Effector memory CD8-positive, alpha-beta T cell (primary cell): ENCODE data around the gene DRC1.
"Not testable (repeated sequence)": the region's sequence is repeated elsewhere in the genome, so short reads cannot be mapped to it uniquely, and the experiment has no call there.

Experiments used
- ATAC-seq: fragments of 150-1000 bp; cut with Tn5 transposase; replicated peaks from 2 replicates; pipeline ENCODE4 v1.10.0; 2021; ENCODE audit warnings: mild to moderate bottlenecking, moderate library complexity
- DNase-seq, 3 experiments: peaks; one replicate each; pipeline ENCODE4 v3.0.0; 2021
- H3K27ac Mint-ChIP-seq, 2 donors: one replicate each; pipeline ENCODE4 v1.8.0; 2022; ENCODE audit warnings: mild to moderate bottlenecking in 2 of 2, mixed read lengths in 2 of 2, moderate library complexity in 2 of 2
- H3K27me3 Mint-ChIP-seq, 2 donors: one replicate each; pipeline ENCODE4 v1.8.0; 2022; ENCODE audit warnings: mixed read lengths in 2 of 2
- H3K36me3 Mint-ChIP-seq: one replicate; pipeline ENCODE4 v1.8.0; 2022; ENCODE audit warnings: mild to moderate bottlenecking, moderate library complexity, mixed read lengths; ENCODE audit not compliant: insufficient read depth
- H3K4me1 Mint-ChIP-seq, 2 donors: one replicate each; pipeline ENCODE4 v1.8.0; 2022; ENCODE audit warnings: low read depth in 2 of 2, mixed read lengths in 2 of 2
- H3K4me3 Mint-ChIP-seq, 2 donors: one replicate each; pipeline ENCODE4 v1.8.0; 2022; ENCODE audit warnings: mild to moderate bottlenecking in 2 of 2, mixed read lengths in 2 of 2, moderate library complexity in 2 of 2
- H3K9me3 Mint-ChIP-seq, 2 donors: one replicate each; pipeline ENCODE4 v1.8.0; 2022; ENCODE audit warnings: mixed read lengths in 2 of 2

DRC1 gene

DNA sequence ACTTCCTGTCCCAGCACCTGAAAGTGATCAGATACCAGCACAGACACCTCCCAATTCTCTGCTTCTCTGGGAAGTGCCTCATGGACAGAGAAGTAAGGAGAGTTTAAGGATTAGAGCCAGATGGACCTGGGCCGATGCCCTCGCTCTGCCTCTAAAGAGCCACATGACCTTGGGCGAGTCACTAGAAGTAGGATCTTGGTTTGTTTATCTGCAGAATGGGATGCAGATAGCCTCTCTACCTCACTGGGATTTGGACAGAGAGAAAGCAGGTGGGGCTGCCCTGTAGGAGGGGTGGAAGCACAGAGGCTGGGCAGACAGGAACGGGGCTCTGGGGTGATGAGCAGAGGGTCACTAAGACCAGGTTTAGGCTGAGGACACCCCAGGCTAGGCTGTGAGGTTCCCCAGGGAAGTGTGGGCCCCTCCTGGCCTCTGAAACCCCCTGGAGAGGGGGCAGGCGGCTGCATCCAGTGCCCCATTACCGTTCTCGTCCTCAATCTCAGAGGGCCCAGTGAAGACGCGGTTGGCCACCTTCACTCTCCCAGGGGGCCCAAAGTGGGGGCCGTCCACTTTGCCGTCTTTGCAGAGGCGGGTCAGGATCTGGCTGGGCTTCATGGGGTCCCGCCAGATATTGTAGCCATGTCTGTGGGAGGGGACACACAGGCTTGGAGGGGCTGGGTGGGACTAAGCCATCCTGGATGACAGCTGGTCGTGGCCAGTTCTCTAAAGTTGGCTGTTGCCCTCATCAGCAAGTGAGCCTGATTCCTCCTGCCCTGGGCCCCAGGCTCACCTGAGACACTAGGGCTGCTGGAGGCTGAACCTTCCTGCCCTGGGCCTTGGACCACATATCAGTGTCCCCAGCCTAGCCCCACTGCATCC lies 62.9 kb downstream of the DRC1 start:
- no peaks in the 10 kb centered on the region for H3K4me1 Mint-ChIP-seq
- H3K9me3 Mint-ChIP-seq: peaks cover 0 to under 1% of the 10 kb centered on the region in 2 donors
- no peak overlapping the region for H3K27ac Mint-ChIP-seq
- ATAC-seq: no peak
- no peaks in the 10 kb centered on the region for H3K36me3 Mint-ChIP-seq
- no peak for DNase-seq
- H3K27me3 Mint-ChIP-seq: no peaks in the 10 kb centered on the region
- H3K4me3 Mint-ChIP-seq: no peak overlapping the region

DNA sequence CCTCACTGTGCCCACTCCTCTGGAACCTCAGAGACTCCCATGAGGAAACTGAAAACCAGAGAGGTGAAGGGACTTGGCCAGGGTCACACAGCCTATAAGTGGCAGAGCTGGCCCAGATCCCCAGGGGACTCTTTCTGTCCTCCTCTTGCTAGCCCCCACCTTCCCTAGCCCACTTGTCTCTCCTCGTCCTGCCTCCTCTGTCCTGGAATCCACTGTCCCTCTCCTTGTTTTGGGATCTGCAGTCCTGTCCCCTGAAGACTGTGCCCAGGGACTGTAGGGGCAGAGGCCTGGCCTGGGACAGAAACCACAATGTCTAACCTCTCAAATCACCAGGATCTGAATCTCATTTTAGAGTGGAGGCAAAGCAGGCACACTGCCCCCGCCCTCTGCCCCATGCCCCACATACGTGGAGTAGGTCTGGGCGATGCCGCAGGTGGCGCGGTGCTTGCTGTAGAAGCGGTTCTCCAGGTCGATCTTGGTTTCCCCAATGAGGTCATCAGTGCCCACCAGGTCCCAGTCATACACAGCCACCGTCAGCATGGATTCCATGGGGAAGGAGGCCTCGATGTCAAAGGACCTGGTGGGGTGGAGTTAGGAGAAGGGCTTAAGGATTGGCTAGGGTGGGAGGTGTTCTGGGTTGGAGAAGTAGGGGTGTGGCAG lies 63.7 kb downstream of the DRC1 start:
- no peak overlapping the region for H3K4me3 Mint-ChIP-seq
- ATAC-seq (no peak), DNase-seq (no peak)
- H3K27me3 Mint-ChIP-seq: no peaks in the 10 kb centered on the region
- no peaks in the 10 kb centered on the region for H3K36me3 Mint-ChIP-seq
- H3K9me3 Mint-ChIP-seq: peaks cover 0 to 8% of the 10 kb centered on the region in 2 donors
- no peak overlapping the region for H3K27ac Mint-ChIP-seq
- no peaks in the 10 kb centered on the region for H3K4me1 Mint-ChIP-seq

DNA sequence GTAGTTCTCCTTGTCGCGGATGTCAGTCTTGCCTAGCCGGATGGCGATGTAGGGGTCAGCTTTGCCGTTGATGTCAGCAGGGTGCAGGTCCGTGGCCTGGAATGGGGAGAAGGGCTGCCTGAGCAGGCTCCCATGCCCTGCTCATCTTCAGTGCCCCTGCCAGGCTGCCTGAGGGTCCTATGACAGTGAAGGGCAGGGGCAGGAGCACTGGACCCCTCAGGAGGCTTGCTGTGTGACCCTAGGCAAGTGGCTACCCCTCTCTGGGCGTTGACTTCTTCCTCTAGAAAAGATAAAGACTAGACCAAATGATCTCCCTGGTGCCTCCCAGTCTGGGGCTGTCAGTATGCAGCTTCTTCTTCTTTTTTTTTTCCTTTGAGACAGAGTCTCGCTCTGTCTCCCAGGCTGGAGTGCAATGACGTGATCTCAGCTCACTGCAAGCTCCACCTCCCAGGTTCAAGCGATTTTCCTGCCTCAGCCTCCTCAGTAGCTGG lies 64.3 kb downstream of the DRC1 start:
- Mint-ChIP-seq H3K27me3 (no peaks in the 10 kb centered on the region), H3K4me3 (no peak overlapping the region), H3K9me3 (peaks cover 0 to 9% of the 10 kb centered on the region in 2 donors), H3K4me1 (no peaks in the 10 kb centered on the region), H3K36me3 (no peaks in the 10 kb centered on the region), H3K27ac (no peak overlapping the region)
- no peak for ATAC-seq
- no peak for DNase-seq

DNA sequence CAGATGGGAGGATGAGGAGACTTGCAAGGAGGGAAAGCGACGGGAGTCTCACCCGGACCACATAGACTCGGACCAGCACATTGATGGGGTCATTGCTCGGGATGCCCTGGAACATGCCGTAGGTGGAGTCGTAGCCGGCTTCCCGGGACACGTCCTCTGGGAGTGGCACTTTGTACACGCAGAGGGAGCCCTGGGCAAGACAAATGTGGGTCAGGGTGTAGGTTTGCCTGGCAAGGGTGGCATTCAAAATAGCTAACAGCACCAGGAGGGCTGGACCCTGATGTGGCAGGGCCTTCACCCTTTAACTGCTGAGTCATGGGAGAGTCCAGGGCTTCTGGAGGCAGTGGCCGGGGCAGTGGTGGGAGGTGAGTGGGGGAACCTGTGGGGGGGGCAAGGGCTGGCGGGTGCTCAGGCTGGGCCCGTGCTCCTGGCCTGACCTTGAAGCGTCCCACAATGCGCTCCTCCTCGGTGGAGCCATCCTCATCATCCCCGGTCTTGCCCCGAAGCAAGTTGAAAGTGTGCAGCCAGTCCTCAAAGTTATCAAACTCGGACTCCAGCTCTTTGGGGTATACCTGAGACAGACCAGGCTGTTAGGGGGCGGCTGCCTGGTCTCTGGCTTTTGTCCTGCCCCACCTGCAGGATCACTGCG lies 65.1 kb downstream of the DRC1 start:
- no peak overlapping the region for H3K27ac Mint-ChIP-seq
- ATAC-seq (no peak), DNase-seq (no peak)
- no peaks in the 10 kb centered on the region for H3K27me3 Mint-ChIP-seq
- H3K9me3 Mint-ChIP-seq: peaks cover 0 to 11% of the 10 kb centered on the region in 2 donors
- no peaks in the 10 kb centered on the region for H3K36me3 Mint-ChIP-seq
- H3K4me3 Mint-ChIP-seq: no peak overlapping the region
- no peaks in the 10 kb centered on the region for H3K4me1 Mint-ChIP-seq

DNA sequence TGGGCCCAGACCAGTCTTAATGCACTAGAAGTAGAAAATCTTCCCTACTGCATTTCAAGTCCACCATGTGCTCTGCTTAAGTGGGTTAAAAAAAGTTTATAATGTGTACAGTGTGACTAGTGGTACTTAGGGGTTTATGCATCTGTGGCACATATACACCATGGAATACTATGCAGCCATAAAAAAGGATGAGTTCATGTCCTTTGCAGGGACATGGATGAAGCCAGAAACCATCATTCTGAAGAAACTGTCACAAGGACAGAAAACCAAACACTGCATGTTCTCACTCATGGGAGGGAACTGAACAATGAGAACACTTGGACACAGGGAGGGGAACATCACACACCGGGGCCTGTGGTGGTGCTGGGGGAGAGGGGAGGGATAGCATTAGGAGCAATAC lies 66.8 kb downstream of the DRC1 start:
- peaks cover 0 to 15% of the 10 kb centered on the region in 2 donors for H3K9me3 Mint-ChIP-seq
- not testable (repeated sequence) for H3K27ac Mint-ChIP-seq, H3K4me1 Mint-ChIP-seq

DNA sequence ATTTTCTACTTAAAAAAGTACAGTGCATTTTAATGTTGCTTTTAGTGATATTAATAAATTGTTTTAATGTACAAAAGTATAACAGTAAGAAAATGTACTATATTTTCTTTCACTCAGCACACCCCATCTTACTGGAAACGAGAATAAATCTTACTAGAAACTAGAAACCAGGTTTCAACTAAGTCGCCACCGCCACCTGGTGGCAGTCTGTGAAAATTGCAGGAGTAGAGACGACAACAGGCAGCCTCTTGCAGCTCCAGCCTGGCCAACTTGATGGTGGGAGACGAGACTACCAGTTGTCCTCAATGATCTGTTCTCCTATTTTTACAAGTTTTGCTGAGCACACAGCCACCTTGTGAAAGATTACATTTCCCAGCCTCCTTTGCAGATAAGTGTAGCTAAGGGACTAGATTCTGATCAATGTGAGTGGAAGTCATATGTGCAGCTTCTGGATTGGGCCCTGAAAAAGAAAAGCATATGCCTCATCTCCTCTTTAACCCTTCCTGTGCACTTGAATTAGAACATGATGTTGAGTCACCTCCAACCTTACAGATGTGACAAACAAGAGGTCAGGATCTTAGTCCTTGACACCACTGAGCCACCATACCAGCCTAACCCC lies 67.5 kb downstream of the DRC1 start:
- H3K36me3 Mint-ChIP-seq: no peaks in the 10 kb centered on the region
- ATAC-seq: no peak
- no peaks in the 10 kb centered on the region for H3K27me3 Mint-ChIP-seq
- no peak overlapping the region for H3K4me3 Mint-ChIP-seq
- peak in 2 of 3 experiments; percentile 9 to 24 for DNase-seq
- H3K4me1 Mint-ChIP-seq: no peaks in the 10 kb centered on the region
- H3K27ac Mint-ChIP-seq: no peak overlapping the region
- peaks cover 0 to 15% of the 10 kb centered on the region in 2 donors for H3K9me3 Mint-ChIP-seq

More for the DNA sequence above, 66.8 kb downstream of the DRC1 start:
- H3K27me3 Mint-ChIP-seq, H3K4me3 Mint-ChIP-seq, ATAC-seq, DNase-seq, H3K36me3 Mint-ChIP-seq: not testable (repeated sequence)

DNA sequence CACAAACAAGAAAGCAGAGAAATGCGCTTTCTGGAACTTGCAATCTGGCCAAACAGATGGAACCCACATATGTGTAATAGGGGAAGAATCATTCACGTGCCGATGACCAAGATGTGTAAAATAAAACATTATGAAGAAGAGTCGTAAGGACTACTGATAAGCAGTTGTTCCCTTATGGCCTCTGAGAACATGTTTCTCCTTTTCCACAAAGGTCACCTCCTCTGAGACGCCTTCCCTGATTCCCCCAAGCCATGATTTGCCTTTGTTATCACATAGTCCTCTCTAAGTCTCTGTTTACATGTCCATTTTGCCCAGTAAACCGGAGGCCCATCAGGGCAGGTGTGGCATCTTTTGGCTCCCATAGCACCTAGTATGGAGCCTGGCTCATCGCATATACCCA lies 68.2 kb downstream of the DRC1 start:
- Mint-ChIP-seq H3K27me3 (no peaks in the 10 kb centered on the region), H3K4me3 (no peak overlapping the region), H3K9me3 (peaks cover 0 to 15% of the 10 kb centered on the region in 2 donors), H3K27ac (no peak overlapping the region), H3K36me3 (no peaks in the 10 kb centered on the region), H3K4me1 (no peaks in the 10 kb centered on the region)
- ATAC-seq: no peak
- DNase-seq: no peak

DNA sequence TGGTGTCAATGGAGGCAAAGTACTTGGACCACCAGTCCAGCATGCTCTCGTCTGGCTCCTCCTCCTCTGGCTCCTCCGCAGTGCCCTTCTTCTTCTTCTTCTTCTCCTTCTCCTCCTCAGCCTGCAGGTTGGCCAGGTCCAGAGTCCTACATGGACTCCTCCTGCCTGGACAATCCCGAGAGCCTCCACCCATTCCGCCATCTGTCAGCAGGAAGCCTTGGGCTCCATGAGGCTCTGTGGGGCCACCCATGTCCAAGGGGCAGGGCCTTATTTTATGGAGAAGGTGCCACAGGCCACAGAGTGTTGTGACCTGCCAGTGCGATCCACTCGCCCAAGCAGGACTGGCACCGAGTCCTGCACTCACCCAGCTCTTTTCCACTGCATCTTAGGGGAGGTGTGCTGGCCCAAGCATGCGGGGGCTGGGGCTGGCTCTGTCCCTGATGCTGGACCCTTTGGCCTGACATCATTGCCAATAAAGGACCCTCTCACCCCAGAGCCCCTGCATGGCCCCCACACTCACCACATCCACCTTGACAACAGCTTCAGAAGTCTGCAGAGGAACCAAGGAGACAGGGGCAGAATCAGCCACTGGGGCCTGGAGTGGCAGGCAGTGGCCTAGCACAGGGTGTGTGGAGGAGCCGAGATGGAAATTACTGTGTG lies 69.0 kb downstream of the DRC1 start:
- Mint-ChIP-seq H3K9me3 (peaks cover 0 to 15% of the 10 kb centered on the region in 2 donors), H3K27me3 (no peaks in the 10 kb centered on the region), H3K4me3 (no peak overlapping the region), H3K27ac (no peak overlapping the region), H3K4me1 (no peaks in the 10 kb centered on the region), H3K36me3 (peaks cover 2% of the 10 kb centered on the region)
- no peak for ATAC-seq
- DNase-seq: no peak

DNA sequence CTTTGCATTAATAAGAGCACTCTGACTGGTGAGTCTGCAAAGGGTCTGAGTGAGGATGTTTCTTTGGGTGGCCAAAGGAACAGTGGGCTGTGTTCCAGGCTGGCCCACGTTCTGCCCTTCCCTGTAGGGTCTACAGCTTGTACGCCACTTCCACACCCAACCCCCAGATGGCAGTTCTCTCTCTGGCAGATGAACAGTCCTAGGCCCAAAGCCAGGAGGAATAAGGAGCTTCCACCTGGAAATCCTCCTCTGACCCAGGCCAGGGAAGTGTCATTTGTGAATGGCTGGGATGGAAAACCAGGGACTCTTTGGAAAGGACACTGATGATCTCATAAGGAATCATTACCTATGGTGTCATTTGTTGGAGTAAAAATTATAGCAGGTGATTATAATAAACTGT lies 69.6 kb downstream of the DRC1 start:
- H3K27me3 Mint-ChIP-seq: no peaks in the 10 kb centered on the region
- ATAC-seq (no peak), DNase-seq (no peak)
- no peaks in the 10 kb centered on the region for H3K4me1 Mint-ChIP-seq
- no peak overlapping the region for H3K27ac Mint-ChIP-seq
- no peak overlapping the region for H3K4me3 Mint-ChIP-seq
- H3K9me3 Mint-ChIP-seq: peaks cover 0 to 15% of the 10 kb centered on the region in 2 donors
- peaks cover 4% of the 10 kb centered on the region for H3K36me3 Mint-ChIP-seq

DNA sequence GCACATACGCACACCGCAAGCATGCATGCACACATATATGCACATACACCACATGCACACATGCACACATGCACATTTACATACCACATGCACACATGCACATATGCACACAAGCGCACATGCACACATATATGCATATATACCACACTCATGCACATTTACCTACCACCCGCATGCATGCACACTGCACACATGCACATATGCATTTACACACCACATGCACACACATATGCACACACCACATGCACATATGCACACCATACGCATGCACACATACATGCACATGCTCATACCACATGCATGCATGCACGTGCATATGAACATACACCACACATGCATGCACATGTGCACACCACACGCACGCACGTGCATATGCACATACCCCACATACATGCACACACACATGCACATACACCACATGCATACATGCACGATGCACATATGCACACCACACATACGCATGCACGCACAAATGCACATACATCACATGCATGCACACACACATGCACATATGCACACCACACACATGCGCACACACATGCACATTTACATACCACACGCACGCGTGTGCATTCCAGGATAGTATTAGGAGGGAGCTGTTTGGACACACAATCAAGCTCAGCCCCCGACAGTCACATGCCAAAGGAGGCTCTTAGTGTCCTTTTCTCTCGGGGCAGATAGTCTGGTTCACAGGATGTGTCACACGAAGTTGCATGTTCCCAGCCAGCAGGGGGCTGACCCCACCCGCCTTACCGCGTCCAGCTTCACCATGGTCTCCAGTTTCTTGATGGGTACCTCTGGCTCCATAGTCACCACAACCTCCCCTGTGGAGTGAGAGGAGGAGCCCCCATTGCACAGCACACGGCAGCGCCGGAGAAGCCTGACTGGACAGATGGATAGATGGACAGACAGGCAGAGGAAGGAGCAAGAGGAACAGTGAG lies 70.3 kb downstream of the DRC1 start:
- H3K27ac Mint-ChIP-seq: no peak overlapping the region
- H3K9me3 Mint-ChIP-seq: peaks cover 0 to 15% of the 10 kb centered on the region in 2 donors
- no peak for ATAC-seq
- no peaks in the 10 kb centered on the region for H3K4me1 Mint-ChIP-seq
- peaks cover 4% of the 10 kb centered on the region for H3K36me3 Mint-ChIP-seq
- H3K27me3 Mint-ChIP-seq: no peaks in the 10 kb centered on the region
- no peak for DNase-seq
- no peak overlapping the region for H3K4me3 Mint-ChIP-seq

DNA sequence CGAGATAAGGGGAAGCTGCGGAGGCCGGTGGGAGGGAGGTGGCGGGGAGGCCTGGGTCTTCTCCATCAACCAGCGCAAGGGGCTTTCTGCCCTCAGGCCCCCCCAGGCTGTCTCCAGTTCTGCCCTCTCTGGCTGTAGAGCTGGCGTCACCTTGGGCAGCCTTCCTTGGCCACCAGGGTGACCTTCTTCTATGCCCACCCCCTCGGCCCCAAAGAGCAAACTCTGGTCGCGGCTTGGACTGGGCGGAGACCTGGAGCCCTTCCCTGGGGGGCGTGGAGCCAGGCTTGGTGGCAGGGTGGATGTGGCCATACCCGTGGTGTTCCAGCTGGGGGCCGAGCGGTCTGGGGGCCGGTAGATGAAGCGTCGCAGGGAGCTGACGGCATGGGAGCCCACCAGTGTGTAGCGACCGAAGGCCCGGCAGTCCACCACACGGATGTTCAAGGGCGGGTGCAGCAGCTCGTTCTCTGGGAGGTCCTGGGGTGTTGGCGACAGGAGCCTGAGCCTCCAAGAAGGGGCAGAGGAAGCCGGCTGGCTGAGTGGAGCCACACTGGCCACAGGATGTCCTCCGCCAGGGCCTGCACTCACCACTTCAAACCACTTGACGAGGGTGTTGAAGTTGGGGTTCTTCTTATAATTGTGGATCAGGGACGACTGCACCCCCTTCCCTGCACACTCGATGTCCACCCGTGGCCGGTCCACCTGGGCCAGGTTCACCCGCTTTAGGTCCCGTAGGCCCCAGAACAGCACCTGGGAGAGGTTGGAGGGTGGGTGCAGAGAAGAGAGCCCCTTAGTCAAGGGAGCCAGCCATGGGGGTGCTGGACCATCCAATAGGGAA lies 71.3 kb downstream of the DRC1 start:
- Mint-ChIP-seq H3K27ac (no peak overlapping the region), H3K9me3 (peaks cover 0 to 15% of the 10 kb centered on the region in 2 donors), H3K27me3 (no peaks in the 10 kb centered on the region), H3K36me3 (peaks cover 4% of the 10 kb centered on the region), H3K4me3 (no peak overlapping the region), H3K4me1 (peaks cover 4 to 5% of the 10 kb centered on the region in 2 donors)
- DNase-seq (no peak), ATAC-seq (no peak)
